Body of pancreas (tissue), 4 donors: ENCODE measurements around the gene HARBI1.

ENCODE experiments used
- POLR2A ChIP-seq, 3 donors: fragments of 450-650 bp; IDR thresholded peaks; one replicate each; pipeline ENCODE4 v1.6.1; 2016; ENCODE audit warnings: antibody characterized with exemption in 3 of 3, mild to moderate bottlenecking in 2 of 3
- TF ChIP-seq, protein P1 (sequence below), 7 experiments: fragments of 450-650 bp in 4 of 7; fragments of 200-600 bp in 3 of 7; sonication (generic) in 3 of 7; IDR thresholded peaks; one replicate each; pipeline ENCODE4 v1.5.1; 2016 to 2019; ENCODE audit warnings: antibody characterized with exemption in 7 of 7

DNA sequence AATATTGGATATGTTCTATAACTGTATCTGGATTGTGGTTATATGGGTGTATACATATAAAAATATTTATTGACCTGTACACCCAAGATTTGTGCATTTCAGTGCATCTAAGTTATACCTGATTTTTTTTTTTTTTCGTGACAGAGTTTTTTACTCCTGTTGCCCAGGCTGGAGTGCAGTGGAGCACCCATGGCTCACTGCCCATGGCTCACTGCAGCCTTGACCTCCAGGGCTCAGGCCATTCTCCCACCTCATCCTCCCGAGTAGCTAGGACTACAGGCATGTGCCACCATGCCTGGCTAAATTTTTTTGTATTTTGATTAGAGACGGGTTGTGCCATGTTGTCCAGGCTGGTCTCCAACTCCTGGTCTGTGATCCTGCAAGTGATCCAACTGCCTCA is 24.6 kb upstream of the HARBI1 start:
- TF ChIP-seq, protein P1, sequence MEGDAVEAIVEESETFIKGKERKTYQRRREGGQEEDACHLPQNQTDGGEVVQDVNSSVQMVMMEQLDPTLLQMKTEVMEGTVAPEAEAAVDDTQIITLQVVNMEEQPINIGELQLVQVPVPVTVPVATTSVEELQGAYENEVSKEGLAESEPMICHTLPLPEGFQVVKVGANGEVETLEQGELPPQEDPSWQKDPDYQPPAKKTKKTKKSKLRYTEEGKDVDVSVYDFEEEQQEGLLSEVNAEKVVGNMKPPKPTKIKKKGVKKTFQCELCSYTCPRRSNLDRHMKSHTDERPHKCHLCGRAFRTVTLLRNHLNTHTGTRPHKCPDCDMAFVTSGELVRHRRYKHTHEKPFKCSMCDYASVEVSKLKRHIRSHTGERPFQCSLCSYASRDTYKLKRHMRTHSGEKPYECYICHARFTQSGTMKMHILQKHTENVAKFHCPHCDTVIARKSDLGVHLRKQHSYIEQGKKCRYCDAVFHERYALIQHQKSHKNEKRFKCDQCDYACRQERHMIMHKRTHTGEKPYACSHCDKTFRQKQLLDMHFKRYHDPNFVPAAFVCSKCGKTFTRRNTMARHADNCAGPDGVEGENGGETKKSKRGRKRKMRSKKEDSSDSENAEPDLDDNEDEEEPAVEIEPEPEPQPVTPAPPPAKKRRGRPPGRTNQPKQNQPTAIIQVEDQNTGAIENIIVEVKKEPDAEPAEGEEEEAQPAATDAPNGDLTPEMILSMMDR (IDR thresholded peaks at IDR 0.05) = no peak
- TF ChIP-seq POLR2A (IDR thresholded peaks at IDR 0.05) = no peak
